Adrenal gland (tissue), 12 donors: ENCODE data around the gene NLRC4. TPM values are rescaled to one million over a fixed set of nuclear protein-coding genes. Genes with fewer than 3 reads are reported as not detected.

ENCODE experiments used
- DNase-seq, 7 donors: peaks; one replicate each; pipeline ENCODE4 v3.0.0-alpha.2; 2019 to 2020
- H3K27ac ChIP-seq, 5 donors: fragments of 200-600 bp; sonication (generic) in 4 of 5; 1 replicate in 3 of 5; 2 replicates in 2 of 5; pipeline versions ENCODE4 v1.5.1 to v1.8.0; 2016 to 2020; ENCODE audit warnings: mild to moderate bottlenecking in 1 of 5
- H3K27me3 ChIP-seq: fragments of 200-600 bp; 2 replicates; pipeline ENCODE4 v1.8.0; 2021
- H3K36me3 ChIP-seq, 2 donors: fragments of 200-600 bp; replicated peaks in 1 of 2; 1 replicate in 1 of 2; 2 replicates in 1 of 2; pipeline versions ENCODE4 v1.5.1 to v1.8.0; 2018 to 2022
- H3K4me1 ChIP-seq, 2 donors: fragments of 200-600 bp; replicated peaks in 1 of 2; 1 replicate in 1 of 2; 2 replicates in 1 of 2; pipeline versions ENCODE4 v1.5.1 to v1.8.0; 2018 to 2021
- H3K4me3 ChIP-seq, 4 donors: fragments of 200-600 bp; sonication (generic) in 3 of 4; one replicate each; pipeline ENCODE4 v1.5.1; 2016 to 2018
- H3K9me3 ChIP-seq, 3 donors: fragments of 200-600 bp; sonication (generic) in 1 of 3; replicated peaks in 1 of 3; 1 replicate in 2 of 3; 2 replicates in 1 of 3; pipeline versions ENCODE4 v1.5.1 to v1.8.0; 2016 to 2021
- POLR2A ChIP-seq, 2 donors: fragments of 450-650 bp; IDR thresholded peaks; one replicate each; pipeline ENCODE4 v1.6.1; 2017; ENCODE audit warnings: antibody characterized with exemption in 2 of 2, mild to moderate bottlenecking in 2 of 2, moderate library complexity in 1 of 2
- WGBS, 4 donors: extraction: QIAGEN DNeasy Blood & Tissue Kit in 2 of 4; methylation state at CpG; one replicate each; pipeline versions ENCODE4 v1.1.5 to v1.1.7; 2013 to 2017; 5-methylcytosine and 5-hydroxymethylcytosine counted together
- intact Hi-C, 2 donors: fragments of 100-400 bp; cut with DNase I; formaldehyde crosslinking; loops; one replicate each; pipeline versions ENCODE4 v1.14.1 to v1.15.0; 2022 to 2023
- polyA plus RNA-seq, 3 donors: library from polyadenylated mRNA; stranded (reverse); fragments of 200-250 nt in 2 of 3; fragments of 350-450 nt in 1 of 3; fragmentation: Illumina TruSeq in 1 of 3; extraction: RNeasy Lipid Tissue Mini Kit (QIAGEN cat#74804) in 1 of 3; gene quantifications; one replicate each; pipeline ENCODE4 v1.2.3, GENCODE V29; 2013 to 2014
- total RNA-seq, 9 donors: library from RNA; depleted of rRNA in 4 of 9; stranded (reverse); fragments of >200 nt in 4 of 9; fragments of 120-200 nt in 1 of 9; fragmentation: NEBNext Ultra II Directional in 1 of 9; extraction: Animal tissue kit (Norgen Biotek cat#: 25700) in 1 of 9; gene quantifications; one replicate each; pipeline versions ENCODE4 v1.1.0 to v1.2.4, GENCODE V29; 2013 to 2023
- TF ChIP-seq, protein P1 (sequence below), 6 experiments: fragments of 450-650 bp in 4 of 6; fragments of 200-600 bp in 2 of 6; sonication (generic) in 1 of 6; IDR thresholded peaks; 1 replicate in 5 of 6; 2 replicates in 1 of 6; pipeline versions ENCODE4 v1.5.1 to v1.8.0; 2016 to 2021; ENCODE audit warnings: antibody characterized with exemption in 6 of 6, mild to moderate bottlenecking in 2 of 6, moderate library complexity in 1 of 6
- donor health status: healthy with polysubstance abuse.
- donor health status: Bipolar disorder and iron deficiency.
- donor health status: DM: yes; HTN: yes; CAD: no.
- donor health status: DM: no; HTN: no; CAD: no.
- donor health status: DM: no; HTN: no; CAD: no.
- donor health status: DM: yes; HTN: yes; CAD: no.

The NLRC4 gene
- total and polyA plus RNA-seq, 12 donors = 0.72 to 6.8 (median 3.3) TPM

DNA sequence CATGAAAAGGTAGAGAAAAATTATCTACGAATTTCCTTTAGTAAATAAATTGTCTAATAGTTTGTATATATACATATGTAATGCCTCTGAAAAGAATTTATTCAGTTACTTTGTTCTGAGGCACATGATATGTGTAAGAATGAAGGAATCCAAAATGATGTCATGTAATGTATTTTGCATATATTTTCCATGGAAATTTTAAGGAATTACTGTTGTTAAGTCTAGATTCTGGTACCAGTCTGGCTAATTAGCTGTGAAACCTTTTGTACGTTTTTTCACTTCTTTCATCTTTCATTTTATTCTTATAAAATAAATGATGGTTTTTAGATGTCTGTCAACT, 25.3 kb upstream of the NLRC4 start:
- no peaks in the 10 kb centered on the region for H3K9me3 ChIP-seq
- 84 to 85% (median 85%) methylated on average over 2 of the region's 2 CpGs for WGBS, 4 donors
- H3K27ac ChIP-seq = no peak overlapping the region
- TF ChIP-seq, protein P1, sequence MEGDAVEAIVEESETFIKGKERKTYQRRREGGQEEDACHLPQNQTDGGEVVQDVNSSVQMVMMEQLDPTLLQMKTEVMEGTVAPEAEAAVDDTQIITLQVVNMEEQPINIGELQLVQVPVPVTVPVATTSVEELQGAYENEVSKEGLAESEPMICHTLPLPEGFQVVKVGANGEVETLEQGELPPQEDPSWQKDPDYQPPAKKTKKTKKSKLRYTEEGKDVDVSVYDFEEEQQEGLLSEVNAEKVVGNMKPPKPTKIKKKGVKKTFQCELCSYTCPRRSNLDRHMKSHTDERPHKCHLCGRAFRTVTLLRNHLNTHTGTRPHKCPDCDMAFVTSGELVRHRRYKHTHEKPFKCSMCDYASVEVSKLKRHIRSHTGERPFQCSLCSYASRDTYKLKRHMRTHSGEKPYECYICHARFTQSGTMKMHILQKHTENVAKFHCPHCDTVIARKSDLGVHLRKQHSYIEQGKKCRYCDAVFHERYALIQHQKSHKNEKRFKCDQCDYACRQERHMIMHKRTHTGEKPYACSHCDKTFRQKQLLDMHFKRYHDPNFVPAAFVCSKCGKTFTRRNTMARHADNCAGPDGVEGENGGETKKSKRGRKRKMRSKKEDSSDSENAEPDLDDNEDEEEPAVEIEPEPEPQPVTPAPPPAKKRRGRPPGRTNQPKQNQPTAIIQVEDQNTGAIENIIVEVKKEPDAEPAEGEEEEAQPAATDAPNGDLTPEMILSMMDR (IDR thresholded peaks at IDR 0.05) = no peak
- no peak for TF ChIP-seq POLR2A (IDR thresholded peaks at IDR 0.05)
- no peaks in the 10 kb centered on the region for H3K27me3 ChIP-seq
- peaks cover 5 to 33% of the 10 kb centered on the region in 2 donors for H3K4me1 ChIP-seq
- H3K36me3 ChIP-seq = peaks cover 0 to 5% of the 10 kb centered on the region in 2 donors
- no peak overlapping the region for H3K4me3 ChIP-seq
- intact Hi-C loops = no loop called here
- DNase-seq = no peak

DNA sequence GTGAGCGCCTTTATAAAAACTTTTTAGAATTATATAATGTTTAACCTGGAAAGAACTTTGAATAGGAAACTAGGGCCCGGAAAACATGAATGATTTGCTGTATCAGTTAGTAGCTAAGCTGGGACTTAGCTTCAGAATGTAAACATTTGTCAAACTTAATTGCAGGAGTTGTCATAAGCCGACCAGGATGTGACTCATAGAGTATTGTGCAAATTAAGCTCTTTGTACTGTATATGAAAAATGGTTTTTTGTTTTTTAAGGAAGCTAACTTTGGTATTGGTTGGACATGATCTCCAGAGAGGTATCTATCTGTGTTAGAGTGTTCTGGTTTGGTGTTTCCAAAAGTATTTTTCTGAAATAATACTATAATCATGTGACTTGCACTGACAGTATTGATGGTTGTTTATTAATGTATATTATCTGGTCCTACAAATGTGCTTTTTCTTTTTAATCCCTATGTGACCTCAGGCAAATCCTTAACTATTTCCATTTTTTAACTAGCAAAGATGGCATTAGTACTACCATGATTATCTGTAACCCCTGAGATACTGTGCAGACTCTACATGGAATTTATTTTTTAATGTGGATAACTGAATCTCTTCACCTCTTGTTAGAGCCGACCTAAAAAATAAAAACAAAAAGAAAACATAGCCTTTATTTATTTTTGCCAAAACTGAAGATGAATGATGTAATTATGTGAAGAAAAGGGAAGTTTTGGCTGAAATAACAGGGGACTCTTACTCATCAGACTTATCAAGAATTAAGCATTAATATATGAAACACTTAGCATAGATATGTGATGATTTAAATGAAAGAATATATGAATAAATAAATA, 24.7 kb upstream of the NLRC4 start:
- H3K27ac ChIP-seq = peak overlapping the region in 1 of 5 donors; percentile 58
- H3K4me1 ChIP-seq = peaks cover 5 to 33% of the 10 kb centered on the region in 2 donors
- H3K27me3 ChIP-seq = no peaks in the 10 kb centered on the region
- H3K9me3 ChIP-seq = no peaks in the 10 kb centered on the region
- no peak overlapping the region for H3K4me3 ChIP-seq
- 40 to 45% (median 43%) methylated on average over 4 of the region's 4 CpGs for WGBS, 4 donors
- peaks cover 0 to 4% of the 10 kb centered on the region in 2 donors for H3K36me3 ChIP-seq
- intact Hi-C loops = no loop called here
- DNase-seq = no peak
- no peak for TF ChIP-seq POLR2A (IDR thresholded peaks at IDR 0.05)
- TF ChIP-seq, protein P1 (IDR thresholded peaks at IDR 0.05) = no peak

DNA sequence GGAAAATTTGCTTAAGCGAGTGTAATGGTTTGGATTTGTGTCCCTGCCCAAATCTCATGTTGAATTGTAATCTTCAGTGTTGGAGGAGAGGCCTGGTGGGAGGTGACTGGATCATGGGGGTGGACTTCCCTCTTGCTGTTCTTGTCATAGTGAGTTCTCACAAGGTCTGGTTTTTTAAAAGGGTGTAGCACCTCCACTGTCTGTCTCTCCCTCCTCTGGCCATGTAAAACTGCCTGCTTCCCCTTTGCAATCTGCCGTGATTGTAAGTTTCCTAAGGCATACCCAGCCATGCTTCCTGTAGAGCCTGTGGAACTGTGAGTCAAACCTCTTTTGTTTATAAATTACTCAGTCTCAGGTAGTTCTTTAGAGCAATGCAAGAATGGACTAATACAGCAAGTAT, 19.6 kb upstream of the NLRC4 start:
- Histone ChIP-seq H3K27me3 (no peaks in the 10 kb centered on the region), H3K36me3 (peaks cover 0 to 9% of the 10 kb centered on the region in 2 donors), H3K9me3 (no peaks in the 10 kb centered on the region), H3K4me3 (no peak overlapping the region), H3K27ac (no peak overlapping the region), H3K4me1 (peaks cover 3 to 29% of the 10 kb centered on the region in 2 donors)
- intact Hi-C loops = no loop called here
- TF ChIP-seq, protein P1 (IDR thresholded peaks at IDR 0.05) = no peak
- no peak for TF ChIP-seq POLR2A (IDR thresholded peaks at IDR 0.05)
- 77 to 94% (median 82%) methylated on average over 2 of the region's 2 CpGs for WGBS, 4 donors
- DNase-seq = peak in 1 of 7 donors; percentile 7

DNA sequence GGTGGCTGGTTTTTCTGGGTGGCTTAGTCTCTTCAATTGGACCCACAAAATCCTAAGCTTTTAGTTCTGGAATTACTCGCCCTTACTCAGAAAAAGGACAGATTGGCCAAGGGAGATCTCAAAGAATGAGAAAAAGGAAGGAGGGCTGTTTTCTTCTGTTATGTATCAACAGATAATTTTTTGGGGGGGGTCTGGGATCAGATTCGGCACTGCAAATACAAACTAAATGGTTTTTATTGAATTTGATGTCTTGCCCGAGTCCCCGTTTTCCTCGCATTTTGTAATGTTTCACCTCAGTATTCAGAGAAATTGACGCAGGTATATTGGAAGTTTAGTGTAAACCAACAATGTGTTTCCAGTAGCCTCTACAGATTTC, 13.8 kb upstream of the NLRC4 start:
- intact Hi-C loops = no loop called here
- H3K27me3 ChIP-seq = no peaks in the 10 kb centered on the region
- H3K4me1 ChIP-seq = peaks cover 0 to 21% of the 10 kb centered on the region in 2 donors
- H3K36me3 ChIP-seq = peaks cover 0 to 9% of the 10 kb centered on the region in 2 donors
- DNase-seq = no peak
- TF ChIP-seq POLR2A (IDR thresholded peaks at IDR 0.05) = no peak
- TF ChIP-seq, protein P1 (IDR thresholded peaks at IDR 0.05) = no peak
- WGBS, 4 donors = 7 to 20% (median 10%) methylated on average over 6 of the region's 6 CpGs
- H3K27ac ChIP-seq = peak overlapping the region in 4 of 5 donors; percentile 66 to 88 (median 76)
- peak overlapping the region; percentile 84 to 100 (median 97) for H3K4me3 ChIP-seq
- no peaks in the 10 kb centered on the region for H3K9me3 ChIP-seq
